HEK293T (cell line): Measurements from ENCODE around the gene CD247.

ENCODE experiments used
- CTCF ChIA-PET: fragments of 350-600 bp; formaldehyde crosslinking; extraction: SDS; loops from one replicate; lab custom pipeline; 2021; ENCODE audit warnings: antibody characterized with exemption, inconsistent platforms; lab: Yijun Ruan, JAX
- POLR2A ChIA-PET: fragments of 350-600 bp; formaldehyde crosslinking; extraction: SDS; loops from one replicate; lab custom pipeline; 2020; ENCODE audit warnings: antibody characterized with exemption, inconsistent platforms; lab: Yijun Ruan, JAX
- DNase-seq: peaks from one replicate; pipeline ENCODE4 v3.0.0; 2012; ENCODE audit warnings: mixed read lengths; ENCODE audit errors: extremely low spot score
- ARNT ChIP-seq: fragments of 450-650 bp; IDR thresholded peaks from 2 replicates; pipeline ENCODE4 v1.6.1; 2017; ENCODE audit warnings: mild to moderate bottlenecking
- BHLHE40 ChIP-seq: fragments of 450-650 bp; IDR thresholded peaks from 2 replicates; pipeline ENCODE4 v1.6.1; 2016; ENCODE audit warnings: mild to moderate bottlenecking, moderate library complexity, borderline replicate concordance
- CTBP1 ChIP-seq: fragments of 450-650 bp; IDR thresholded peaks from 2 replicates; pipeline ENCODE4 v1.6.1; 2016; ENCODE audit warnings: borderline replicate concordance
- ELF4 ChIP-seq: fragments of 450-650 bp; IDR thresholded peaks from 2 replicates; pipeline ENCODE4 v1.6.1; 2017; ENCODE audit warnings: antibody characterized with exemption
- FOXA1 ChIP-seq: fragments of 450-650 bp; IDR thresholded peaks from 2 replicates; pipeline ENCODE4 v1.6.1; 2016; ENCODE audit warnings: mild to moderate bottlenecking
- FOXK2 ChIP-seq: fragments of 450-650 bp; IDR thresholded peaks from 2 replicates; pipeline ENCODE4 v1.6.1; 2016; ENCODE audit warnings: mild to moderate bottlenecking
- FOXM1 ChIP-seq: fragments of 450-650 bp; IDR thresholded peaks from 2 replicates; pipeline ENCODE4 v1.6.1; 2017; ENCODE audit warnings: mild to moderate bottlenecking, borderline replicate concordance
- HDGF ChIP-seq: fragments of 450-650 bp; IDR thresholded peaks from 2 replicates; pipeline ENCODE4 v1.6.1; 2017; ENCODE audit warnings: antibody characterized with exemption, borderline replicate concordance
- L3MBTL2 ChIP-seq: fragments of 450-650 bp; conservative IDR thresholded peaks from 2 replicates; pipeline ENCODE4 v1.6.1; 2016; ENCODE audit warnings: mild to moderate bottlenecking
- LEF1 ChIP-seq: fragments of 450-650 bp; IDR thresholded peaks from 2 replicates; pipeline ENCODE4 v1.6.1; 2017; ENCODE audit warnings: mild to moderate bottlenecking, borderline replicate concordance
- NFRKB ChIP-seq: fragments of 450-650 bp; IDR thresholded peaks from 2 replicates; pipeline ENCODE4 v1.6.1; 2016; ENCODE audit warnings: mild to moderate bottlenecking, moderate library complexity
- PKNOX1 ChIP-seq: fragments of 450-650 bp; IDR thresholded peaks from 2 replicates; pipeline ENCODE4 v1.6.1; 2016
- SP1 ChIP-seq: fragments of 450-650 bp; IDR thresholded peaks from 2 replicates; pipeline ENCODE4 v1.6.1; 2017
- SUZ12 ChIP-seq: fragments of 450-650 bp; IDR thresholded peaks from 2 replicates; pipeline ENCODE4 v1.6.1; 2016; ENCODE audit warnings: mild to moderate bottlenecking
- TARDBP ChIP-seq: fragments of 450-650 bp; IDR thresholded peaks from 2 replicates; pipeline ENCODE4 v1.6.1; 2016
- ZNF384 ChIP-seq: fragments of 450-650 bp; IDR thresholded peaks from 2 replicates; pipeline ENCODE4 v1.6.1; 2016

CD247 gene

GRCh38 chr1:167432780-167433179 lies 85.5 kb downstream of the CD247 start:
- POLR2A ChIA-PET: interaction anchor here (1.2 kb wide), 2 partner anchors 22 to 213 kb away, joined by 3 to 4 read pairs; partner anchors contain the start of gene POU2F1
- no peak for TF ChIP-seq BHLHE40
- no peak for TF ChIP-seq SUZ12
- TF ChIP-seq ZNF384: no peak
- TF ChIP-seq ELF4: no peak
- no peak for TF ChIP-seq TARDBP
- TF ChIP-seq SP1: no peak
- no peak for TF ChIP-seq L3MBTL2
- no peak for TF ChIP-seq LEF1
- no peak for TF ChIP-seq ARNT
- TF ChIP-seq NFRKB: no peak
- no peak for TF ChIP-seq FOXA1
- TF ChIP-seq CTBP1: no peak
- no peak for TF ChIP-seq HDGF
- no peak for TF ChIP-seq FOXM1
- TF ChIP-seq PKNOX1: no peak
- no peak for TF ChIP-seq FOXK2
- CTCF ChIA-PET: no interaction called here
- no peak for DNase-seq

- CTCF ChIA-PET: no interaction called here
- no peak for DNase-seq
- TF ChIP-seq LEF1: no peak
- TF ChIP-seq ELF4: no peak
- TF ChIP-seq FOXM1: no peak
- TF ChIP-seq L3MBTL2: no peak
- no peak for TF ChIP-seq NFRKB
- POLR2A ChIA-PET: interaction anchor here (1.2 kb wide), 2 partner anchors 23 to 212 kb away, joined by 3 to 4 read pairs; partner anchors contain the start of gene POU2F1
Measured at GRCh38 chr1:167431909-167432650, 86.2 kb downstream of the CD247 start.

GRCh38 chr1:167431261-167431908 lies 86.9 kb downstream of the CD247 start:
- POLR2A ChIA-PET: interaction anchor here (1.2 kb wide), 2 partner anchors 23 to 211 kb away, joined by 3 to 4 read pairs; partner anchors contain the start of gene POU2F1
- no peak for DNase-seq
- CTCF ChIA-PET: no interaction called here
- TF ChIP-seq L3MBTL2: no peak
- no peak for TF ChIP-seq PKNOX1
- no peak for TF ChIP-seq TARDBP
- no peak for TF ChIP-seq FOXK2
- TF ChIP-seq SP1: no peak
- TF ChIP-seq ELF4: no peak
- no peak for TF ChIP-seq NFRKB
- TF ChIP-seq HDGF: no peak
- TF ChIP-seq LEF1: no peak
- no peak for TF ChIP-seq CTBP1
- no peak for TF ChIP-seq BHLHE40
- no peak for TF ChIP-seq FOXA1
- no peak for TF ChIP-seq FOXM1
- TF ChIP-seq ZNF384: no peak
- no peak for TF ChIP-seq ARNT
- no peak for TF ChIP-seq SUZ12

GRCh38 chr1:167430849-167431242 lies 87.5 kb downstream of the CD247 start:
- DNase-seq: no peak
- TF ChIP-seq NFRKB (no peak), TARDBP (no peak), SP1 (no peak), CTBP1 (no peak), BHLHE40 (no peak), SUZ12 (no peak), FOXM1 (no peak), ARNT (no peak), ZNF384 (no peak), L3MBTL2 (no peak), ELF4 (no peak), FOXK2 (no peak)
- CTCF ChIA-PET: no interaction called here
- POLR2A ChIA-PET: no interaction called here

GRCh38 chr1:167430134-167430848 lies 88.0 kb downstream of the CD247 start:
- ChIA-PET POLR2A (no interaction called here), CTCF (no interaction called here)
- TF ChIP-seq PKNOX1: no peak
- DNase-seq: no peak

GRCh38 chr1:167429612-167430011 lies 88.7 kb downstream of the CD247 start:
- DNase-seq: no peak
- POLR2A ChIA-PET: no interaction called here
- CTCF ChIA-PET: no interaction called here
- TF ChIP-seq SUZ12 (no peak), FOXA1 (no peak), TARDBP (no peak), FOXM1 (no peak), ELF4 (no peak), BHLHE40 (no peak), SP1 (no peak), ZNF384 (no peak), NFRKB (no peak), PKNOX1 (no peak), L3MBTL2 (no peak), LEF1 (no peak), ARNT (no peak), FOXK2 (no peak), HDGF (no peak), CTBP1 (no peak)
